GM21529 (cell line): ENCODE results near the gene MXRA5.
"Not testable (repeated sequence)": the region's sequence is repeated elsewhere in the genome, so short reads cannot be mapped to it uniquely, and the experiment has no call there.

Source experiments
- ATAC-seq: cut with Tn5 transposase; IDR thresholded peaks from one replicate; pipeline ENCODE4 v1.9.1; 2021; ENCODE audit not compliant: unreplicated experiment

The MXRA5 gene

DNA sequence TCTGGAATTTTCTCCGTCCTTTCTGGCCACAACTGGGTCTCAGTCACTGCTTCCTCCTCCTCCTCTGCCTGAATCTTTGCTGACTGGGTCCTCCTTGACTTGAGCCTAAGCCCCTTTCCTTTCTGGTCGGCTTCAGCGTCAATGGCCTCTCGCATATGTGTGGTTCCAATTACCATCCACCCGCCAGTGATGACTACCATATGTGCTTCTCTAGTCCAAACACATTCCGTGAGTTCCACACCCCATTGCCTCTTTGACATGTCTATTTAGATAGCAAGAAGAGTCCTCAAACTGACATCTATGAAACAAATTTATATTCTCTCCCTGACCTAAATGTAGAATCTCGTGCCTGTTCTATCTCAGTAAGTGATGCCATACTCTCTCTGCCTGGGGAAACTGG lies 19.8 kb downstream of the MXRA5 start:
- ATAC-seq = no peak

DNA sequence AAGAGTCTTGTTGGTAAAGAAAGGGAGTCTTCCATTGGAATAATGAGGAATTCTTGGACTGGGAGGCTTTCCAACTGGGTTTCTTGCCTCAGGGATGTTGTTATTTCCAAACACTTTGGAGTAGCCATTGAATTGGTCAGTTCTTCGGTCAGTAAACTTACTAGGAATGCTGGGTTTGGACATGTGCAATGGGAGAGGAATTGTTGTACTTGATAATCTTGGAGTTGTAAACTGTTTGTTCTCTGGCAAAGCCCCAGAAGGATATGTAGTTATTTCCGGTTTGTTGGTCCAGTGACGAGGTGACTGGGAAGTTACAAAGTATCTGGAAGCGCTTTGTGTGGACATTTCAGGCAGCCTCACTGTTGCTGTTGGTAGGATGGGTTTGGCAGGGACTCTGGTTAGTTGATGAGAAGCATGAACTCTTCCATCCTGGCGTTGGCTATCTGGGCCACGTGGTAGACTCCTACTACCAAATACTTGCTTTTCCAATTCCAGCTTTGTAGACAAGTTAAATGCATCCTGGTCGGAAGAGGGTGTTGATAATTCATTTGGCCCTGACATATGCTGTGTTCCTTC lies 25.9 kb downstream of the MXRA5 start:
- no peak for ATAC-seq

DNA sequence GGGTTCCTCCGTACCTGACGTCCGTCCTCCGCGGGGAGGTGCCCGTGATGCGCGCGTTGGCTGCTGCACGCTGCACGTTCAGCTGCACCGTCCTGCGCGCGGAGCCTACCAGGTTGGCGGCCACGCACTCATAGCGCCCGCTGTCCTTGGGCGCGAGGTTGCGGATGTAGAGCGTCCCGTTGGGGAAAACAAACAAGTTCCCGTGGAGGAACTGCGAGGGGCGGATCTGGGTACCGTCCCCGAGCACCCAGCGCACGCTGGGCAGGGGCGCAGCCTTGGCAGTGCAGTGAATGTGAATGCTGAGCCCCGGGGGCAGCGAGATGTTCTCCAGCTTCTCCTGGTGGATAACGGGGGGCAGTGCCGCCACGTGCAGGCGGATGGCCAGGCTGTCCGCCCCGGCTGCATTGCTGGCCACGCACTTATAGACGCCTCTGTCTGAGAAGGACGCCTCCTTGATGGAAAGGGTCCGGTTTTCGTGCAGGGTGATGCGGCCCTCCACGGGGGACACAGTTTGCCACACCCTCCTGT lies 29.2 kb downstream of the MXRA5 start:
- no peak for ATAC-seq

DNA sequence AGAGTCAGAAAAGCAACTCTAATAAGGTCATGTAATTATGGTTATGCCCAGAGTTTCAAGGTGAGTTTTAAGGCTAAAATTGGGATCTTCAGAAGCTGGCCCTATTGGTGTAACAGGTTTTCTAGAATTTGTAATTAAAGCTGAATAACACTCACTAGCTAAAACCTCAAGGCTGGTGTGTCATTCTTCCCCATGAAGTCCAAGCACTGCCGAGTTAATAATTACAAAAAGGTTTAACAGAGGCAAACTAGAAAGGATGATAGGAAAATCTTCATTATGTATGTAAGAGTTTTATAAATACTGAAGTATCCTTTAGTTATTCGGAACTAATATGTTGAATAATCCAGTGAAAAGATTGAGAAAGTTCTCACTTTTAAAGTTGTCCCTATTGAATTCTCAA lies 34.3 kb downstream of the MXRA5 start:
- ATAC-seq = no peak

DNA sequence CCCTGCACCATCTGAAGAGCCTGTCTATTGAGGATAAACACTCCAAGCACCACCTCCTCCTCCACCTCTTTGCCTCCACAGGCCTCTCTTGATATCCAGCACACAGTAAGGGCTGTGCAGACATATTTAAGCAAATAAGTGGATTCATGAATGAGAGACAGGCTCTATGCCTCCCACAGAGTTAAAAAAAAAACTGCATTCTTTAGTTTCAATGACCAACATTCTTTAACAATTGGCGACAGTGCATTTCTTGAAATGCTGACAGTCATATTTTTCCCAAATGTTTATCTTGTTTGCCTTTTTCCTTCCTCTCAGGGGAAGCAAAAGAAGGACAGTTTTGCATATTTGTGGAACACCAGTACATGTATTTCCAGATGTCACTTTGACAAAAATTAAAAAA lies 38.6 kb downstream of the MXRA5 start:
- no peak for ATAC-seq

DNA sequence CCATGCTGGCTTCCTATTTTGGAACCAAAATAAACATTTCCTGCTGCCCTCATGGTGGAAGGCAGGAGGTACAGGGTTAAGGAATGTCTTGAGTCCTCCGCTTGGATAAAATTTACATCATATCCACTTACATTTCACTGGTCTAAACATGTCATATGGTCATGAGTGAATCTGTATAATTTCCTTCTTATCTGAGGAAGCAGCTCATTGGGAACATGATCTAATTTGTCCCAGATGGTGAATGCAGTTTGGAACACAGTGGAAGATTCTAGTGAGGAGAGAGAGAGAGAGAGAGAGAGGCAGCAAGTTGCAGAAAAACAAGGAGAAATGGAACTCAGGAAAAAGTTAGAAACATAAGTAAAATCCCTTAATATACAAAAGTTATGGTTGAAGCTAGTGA lies 46.8 kb downstream of the MXRA5 start:
- ATAC-seq = no peak

DNA sequence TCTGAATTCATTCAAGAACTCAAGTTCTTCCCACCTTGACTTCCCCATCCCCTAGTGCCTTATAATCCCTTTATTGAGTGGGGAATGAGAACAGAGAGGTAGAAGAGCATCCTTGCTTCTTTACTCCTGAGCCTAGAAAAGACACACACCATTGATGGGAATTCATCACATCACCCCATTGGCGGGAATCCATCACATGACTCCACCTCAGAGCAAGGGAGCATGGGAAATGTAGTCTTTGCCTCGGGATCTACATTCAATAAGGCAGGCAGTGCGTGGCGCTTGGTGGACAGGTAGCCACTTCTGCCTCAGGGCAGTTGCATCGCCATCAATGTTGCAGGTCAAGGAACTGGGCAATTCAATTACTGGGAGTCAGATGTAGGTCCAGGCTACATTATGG lies 50.7 kb downstream of the MXRA5 start:
- no peak for ATAC-seq

DNA sequence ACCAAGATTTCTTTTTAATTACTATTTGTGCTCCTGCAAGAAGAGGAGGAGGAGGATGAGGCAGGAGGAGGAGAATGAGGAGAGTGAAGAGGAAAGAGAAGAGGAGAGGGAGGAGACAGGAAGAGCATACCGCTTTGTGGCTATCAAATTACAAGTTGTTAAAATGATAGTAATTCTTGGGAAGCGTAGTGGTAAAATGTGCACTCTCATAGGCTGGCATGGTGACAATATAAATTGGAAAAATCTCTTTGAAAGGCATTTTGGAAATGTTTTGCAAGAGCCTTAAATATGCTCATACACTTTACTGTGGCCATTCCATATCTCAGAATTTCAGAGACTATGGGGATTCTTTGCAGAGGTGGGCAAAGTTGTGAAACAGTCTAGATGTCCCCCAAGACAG lies 53.2 kb downstream of the MXRA5 start:
- ATAC-seq = no peak

DNA sequence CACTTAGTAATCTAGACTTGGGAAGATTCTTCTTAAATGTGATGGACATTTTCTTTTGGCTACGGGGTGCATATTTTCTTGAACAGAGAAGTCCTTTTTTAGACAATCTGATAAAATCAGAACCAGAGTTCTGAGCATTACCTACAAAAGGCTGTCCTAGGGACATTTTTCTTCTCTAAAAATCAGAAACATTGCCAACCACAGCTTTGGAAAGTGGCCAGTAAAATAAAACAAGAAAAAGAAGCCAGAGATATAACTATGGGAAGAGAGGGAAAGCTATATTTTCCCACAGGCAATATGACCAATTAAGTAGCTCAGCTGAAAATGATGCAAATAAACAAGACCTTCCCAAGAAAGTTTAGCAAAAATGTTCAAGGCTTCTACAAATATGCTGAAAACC lies 55.9 kb downstream of the MXRA5 start:
- no peak for ATAC-seq

DNA sequence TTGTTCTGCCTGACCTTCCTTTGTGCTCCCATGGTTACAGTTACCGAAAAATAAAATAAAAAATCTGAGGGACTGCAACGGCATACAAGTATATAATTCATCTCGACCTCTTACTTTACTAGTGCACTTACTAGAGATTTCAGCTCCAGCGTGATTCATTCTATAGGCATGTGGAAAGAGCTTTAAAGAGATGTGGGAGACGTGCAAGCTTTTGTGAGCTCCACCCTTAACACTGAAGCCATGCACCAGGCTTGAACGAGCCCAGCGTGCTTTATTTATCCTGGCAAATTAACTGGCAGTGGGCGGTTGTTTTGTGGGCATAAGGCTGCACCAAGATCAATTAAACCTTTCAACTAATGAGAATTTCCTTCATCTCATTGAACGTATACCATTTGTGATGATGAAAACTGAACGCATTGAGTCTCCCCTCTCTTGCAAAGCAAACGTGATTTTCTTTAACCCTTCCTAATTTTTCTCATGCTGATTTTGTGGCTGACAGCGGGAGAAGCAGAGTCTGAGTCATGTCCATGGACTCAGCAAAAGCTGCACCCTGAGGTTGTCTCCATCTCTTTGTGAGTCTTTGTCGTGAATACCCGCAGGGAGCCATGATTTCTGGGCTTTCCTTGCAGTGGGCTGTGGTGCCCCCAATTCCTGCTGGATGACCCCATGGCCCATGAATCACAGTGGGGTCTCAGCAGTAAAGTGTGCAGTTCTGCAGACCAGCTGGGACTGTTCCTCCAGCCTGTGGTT lies 60.1 kb downstream of the MXRA5 start:
- no peak for ATAC-seq

DNA sequence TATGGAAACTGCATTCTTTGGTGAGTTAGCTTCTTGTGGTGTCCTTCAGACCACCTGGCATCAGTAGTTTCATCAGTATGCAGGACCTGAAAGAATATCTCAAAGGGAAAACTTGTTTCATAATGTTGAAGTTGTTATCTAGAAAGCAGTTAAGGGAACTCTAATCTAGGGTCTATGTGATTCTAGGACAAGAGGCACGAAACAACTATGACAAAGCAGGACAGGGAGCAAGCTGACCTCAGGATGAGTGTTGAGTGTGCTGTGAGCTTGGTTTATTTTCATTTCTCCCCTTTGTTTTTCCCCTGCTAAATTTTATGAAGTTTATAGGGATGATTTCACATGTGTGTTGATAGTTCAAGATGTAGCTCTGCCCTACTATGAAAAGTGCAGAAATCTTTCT lies 65.7 kb downstream of the MXRA5 start:
- ATAC-seq = no peak

DNA sequence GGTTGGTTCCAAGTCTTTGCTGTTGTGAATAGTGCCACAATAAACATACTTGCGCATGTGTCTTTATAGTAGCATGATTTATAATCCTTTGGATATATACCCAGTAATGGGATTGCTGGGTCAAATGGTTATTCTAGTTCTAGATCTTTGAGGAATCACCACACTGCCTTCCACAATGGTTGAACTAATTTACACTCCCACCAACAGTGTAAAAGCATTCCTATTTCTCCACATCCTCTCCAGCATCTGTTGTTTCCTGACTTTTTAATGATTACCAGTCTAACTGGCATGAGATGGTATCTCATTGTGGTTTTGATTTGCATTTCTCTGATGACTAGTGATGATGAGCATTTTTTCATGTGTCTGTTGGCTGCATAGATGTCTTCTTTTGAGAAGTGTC lies 72.8 kb downstream of the MXRA5 start:
- not testable (repeated sequence) for ATAC-seq

DNA sequence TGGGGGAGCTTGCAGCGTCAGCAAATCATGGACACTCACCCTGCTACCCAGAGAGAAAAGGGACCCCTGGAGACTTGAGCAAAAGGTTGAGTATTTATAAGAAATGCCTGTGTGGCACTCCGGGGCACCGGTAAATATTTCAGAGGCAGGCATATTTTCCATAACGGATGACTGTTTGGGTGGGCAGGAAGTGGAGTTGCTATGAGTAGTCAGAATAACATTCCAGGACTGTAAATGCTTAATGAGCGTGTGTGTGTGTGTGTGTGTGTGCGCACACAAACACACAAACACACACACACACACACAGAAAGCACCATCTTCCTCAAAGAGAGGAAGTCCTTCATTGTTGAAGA lies 74.6 kb downstream of the MXRA5 start:
- ATAC-seq = no peak

DNA sequence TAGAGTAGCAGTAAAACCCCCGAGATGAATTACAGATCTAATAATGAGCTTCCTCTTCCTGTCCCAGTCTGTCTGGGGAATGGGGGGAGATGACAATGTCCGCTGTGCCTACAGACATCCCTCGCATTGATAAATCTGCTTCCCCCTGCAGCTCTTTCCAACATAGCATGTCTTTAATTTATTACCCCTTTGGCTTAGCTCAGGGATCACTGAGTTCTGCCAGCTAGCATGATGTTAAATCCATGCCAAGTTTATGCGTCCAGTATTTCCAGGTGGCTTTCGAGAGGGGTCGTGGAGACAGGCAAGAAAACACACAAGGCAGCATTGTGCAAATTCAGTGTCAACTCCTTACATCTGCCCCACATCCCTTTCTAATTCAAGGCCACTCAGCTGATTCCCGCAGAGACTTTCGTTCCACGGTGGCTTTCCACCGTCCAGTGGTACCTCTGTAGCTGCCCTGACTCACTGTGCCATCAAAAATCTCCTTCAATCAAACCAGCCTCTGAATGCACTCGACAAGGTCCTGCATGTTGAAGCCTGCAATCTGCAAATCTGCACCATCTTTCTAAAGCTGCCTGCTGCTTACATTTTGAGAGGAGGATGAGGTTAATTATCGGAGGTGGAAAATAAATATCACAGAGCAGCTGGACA lies 75.1 kb downstream of the MXRA5 start:
- ATAC-seq = no peak

DNA sequence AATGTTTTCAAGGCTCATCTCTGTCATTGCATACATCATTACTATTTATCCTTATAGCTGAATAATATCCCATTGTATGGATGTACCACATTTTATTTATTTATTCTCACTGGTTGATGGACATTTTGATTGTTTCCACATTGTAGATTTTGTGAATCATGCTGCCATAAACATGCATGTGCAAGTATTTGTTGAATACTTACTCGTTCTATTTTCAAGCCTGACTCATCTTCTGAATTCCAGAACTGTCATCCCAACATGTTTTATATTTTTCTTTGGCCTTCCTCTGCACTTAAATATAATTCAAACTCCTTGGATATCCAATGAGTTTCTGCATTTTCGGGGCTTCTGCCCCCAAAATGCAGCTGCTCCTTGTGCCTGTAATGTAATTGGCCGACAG lies 77.6 kb downstream of the MXRA5 start:
- ATAC-seq = no peak

DNA sequence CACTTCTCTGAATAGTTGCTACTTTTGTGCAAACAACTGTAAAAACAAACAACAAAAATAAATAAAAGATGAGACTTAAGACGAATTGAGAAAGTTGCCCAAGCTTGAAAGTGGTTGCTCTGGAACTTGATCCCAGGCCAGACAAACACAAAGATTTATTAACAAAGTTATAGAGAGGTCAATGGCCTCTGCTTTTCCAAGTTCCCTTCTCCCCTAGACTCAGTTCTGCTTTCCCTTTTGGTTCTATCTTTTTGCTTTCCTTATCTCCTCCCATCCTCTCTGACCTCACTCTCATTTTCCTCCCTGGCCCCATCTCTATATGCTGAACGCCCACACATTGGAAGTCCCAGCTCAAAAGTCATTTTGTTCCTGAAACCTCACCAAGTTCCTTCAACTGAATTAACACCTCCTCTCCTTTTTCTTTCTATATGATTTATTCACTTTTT lies 82.7 kb downstream of the MXRA5 start:
- ATAC-seq = no peak

DNA sequence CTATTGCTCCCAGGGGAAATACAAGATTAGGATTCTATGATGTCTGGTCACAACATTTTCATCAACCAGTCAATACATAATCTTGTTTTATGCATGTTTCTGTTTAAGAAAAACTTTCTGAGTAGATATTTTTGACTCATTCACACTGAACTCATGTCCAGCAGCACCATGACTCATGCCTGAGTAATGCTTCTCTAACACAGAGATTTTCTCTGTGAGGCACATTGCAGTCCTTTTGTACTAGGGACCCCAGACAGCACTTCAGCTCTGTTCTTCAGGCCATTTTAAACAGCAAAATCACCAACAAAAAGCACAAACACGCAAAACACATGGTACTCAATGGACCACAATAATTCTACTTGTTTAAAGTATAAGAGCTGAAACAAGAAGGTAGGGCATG lies 83.6 kb downstream of the MXRA5 start:
- ATAC-seq = no peak
